GM12878 (cell line): Measurements from ENCODE around the gene TTLL13. TPM values are rescaled to one million over a fixed set of nuclear protein-coding genes. Genes with fewer than 3 reads are reported as not detected.

Source experiments
- ATF3 ChIP-seq: IDR thresholded peaks from 2 replicates; pipeline ENCODE4 v1.6.1; 2011; ENCODE audit warnings: low read depth, mild to moderate bottlenecking, low read length, moderate library complexity, borderline replicate concordance; ENCODE audit errors: extremely low read depth
- ATF7 ChIP-seq: fragments of 450-650 bp; IDR thresholded peaks from 2 replicates; pipeline ENCODE4 v1.6.1; 2016; ENCODE audit warnings: low read depth, mild to moderate bottlenecking
- BHLHE40 ChIP-seq, 2 experiments: fragments of 450-650 bp in 1 of 2; IDR thresholded peaks; 2 replicates each; pipeline ENCODE4 v1.6.1; 2011 to 2017; ENCODE audit warnings: low read depth in 2 of 2, borderline replicate concordance in 1 of 2, improper control_type of control experiment in 1 of 2, low read length in 1 of 2, mild to moderate bottlenecking in 1 of 2
- CBX3 ChIP-seq: fragments of 200-600 bp; sonication (generic); IDR thresholded peaks from 2 replicates; pipeline ENCODE4 v1.6.1; 2016; ENCODE audit warnings: low read depth, borderline replicate concordance
- CREB1 ChIP-seq: IDR thresholded peaks from 2 replicates; pipeline ENCODE4 v1.6.1; 2012; ENCODE audit warnings: low read depth, mild to moderate bottlenecking, inconsistent platforms
- E2F4 ChIP-seq: IDR thresholded peaks from 2 replicates; pipeline ENCODE4 v1.6.1; 2012; ENCODE audit warnings: low read depth, low read length, improper control_type of control experiment
- HDAC6 ChIP-seq: fragments of 200-600 bp; sonication (generic); IDR thresholded peaks from one replicate; pipeline ENCODE4 v1.8.0; 2017; ENCODE audit warnings: antibody characterized with exemption; ENCODE audit not compliant: unreplicated experiment
- HSF1 ChIP-seq: fragments of 150-350 bp; IDR thresholded peaks from 2 replicates; pipeline ENCODE4 v1.6.1; 2014; ENCODE audit warnings: mild to moderate bottlenecking, low read depth, low read length
- LARP7 ChIP-seq: fragments of 450-650 bp; IDR thresholded peaks from 2 replicates; pipeline ENCODE4 v1.6.1; 2017; ENCODE audit warnings: mild to moderate bottlenecking
- MEF2A ChIP-seq: IDR thresholded peaks from 2 replicates; pipeline ENCODE4 v1.6.1; 2011; ENCODE audit warnings: low read depth, mild to moderate bottlenecking, low read length, moderate library complexity; ENCODE audit not compliant: insufficient read depth
- NFXL1 ChIP-seq: fragments of 450-650 bp; IDR thresholded peaks from 2 replicates; pipeline ENCODE4 v1.6.1; 2017; ENCODE audit warnings: antibody characterized with exemption, mild to moderate bottlenecking, borderline replicate concordance
- NFYA ChIP-seq: IDR thresholded peaks from 2 replicates; pipeline ENCODE4 v1.6.1; 2011; ENCODE audit warnings: low read depth, mild to moderate bottlenecking, low read length, improper control_type of control experiment, borderline replicate concordance
- NR2C2 ChIP-seq: IDR thresholded peaks from 2 replicates; pipeline ENCODE4 v1.6.1; 2011; ENCODE audit warnings: borderline replicate concordance, low read depth; ENCODE audit not compliant: control insufficient read depth, insufficient read length
- NRF1 ChIP-seq: conservative IDR thresholded peaks from 2 replicates; pipeline ENCODE4 v1.6.1; 2011; ENCODE audit warnings: mild to moderate bottlenecking, low read depth, low read length, improper control_type of control experiment
- PRDM15 ChIP-seq: fragments of 450-650 bp; formaldehyde crosslinking; IDR thresholded peaks from 2 replicates; pipeline ENCODE4 v1.4.0; 2020; ENCODE audit warnings: mild to moderate bottlenecking, moderate library complexity
- SMAD1 ChIP-seq: fragments of 450-650 bp; IDR thresholded peaks from 2 replicates; pipeline ENCODE4 v1.6.1; 2018; ENCODE audit warnings: mild to moderate bottlenecking, low read depth; ENCODE audit not compliant: partially characterized antibody
- SPI1 ChIP-seq: IDR thresholded peaks from 2 replicates; pipeline ENCODE4 v1.6.1; 2011; ENCODE audit warnings: low read depth, mild to moderate bottlenecking, low read length, moderate library complexity, borderline replicate concordance; ENCODE audit not compliant: insufficient read depth
- SREBF2 ChIP-seq: IDR thresholded peaks from 2 replicates; pipeline ENCODE4 v1.6.1; 2012; ENCODE audit warnings: mild to moderate bottlenecking, low read length
- SRF ChIP-seq, 2 experiments: IDR thresholded peaks; 2 replicates each; pipeline ENCODE4 v1.6.1; 2011; ENCODE audit warnings: low read depth in 2 of 2, low read length in 2 of 2, mild to moderate bottlenecking in 1 of 2, moderate library complexity in 1 of 2
- TAF1 ChIP-seq: IDR thresholded peaks from 2 replicates; pipeline ENCODE4 v1.6.1; 2011; ENCODE audit warnings: mild to moderate bottlenecking, low read depth, low read length, borderline replicate concordance
- USF1 ChIP-seq: IDR thresholded peaks from 2 replicates; pipeline ENCODE4 v1.6.1; 2011; ENCODE audit warnings: borderline replicate concordance, low read depth, mild to moderate bottlenecking, moderate library complexity, mixed read lengths, low read length; ENCODE audit not compliant: insufficient read depth; ENCODE audit errors: extremely low read length
- ZNF207 ChIP-seq: fragments of 450-650 bp; IDR thresholded peaks from 2 replicates; pipeline ENCODE4 v1.6.1; 2014; ENCODE audit warnings: antibody characterized with exemption, mild to moderate bottlenecking, borderline replicate concordance
- ZNF217 ChIP-seq: fragments of 450-650 bp; IDR thresholded peaks from 2 replicates; pipeline ENCODE4 v1.6.1; 2017; ENCODE audit warnings: antibody characterized with exemption, mild to moderate bottlenecking
- ZNF274 ChIP-seq: IDR thresholded peaks from one replicate; pipeline ENCODE4 v1.8.0; 2011; ENCODE audit not compliant: insufficient read length, insufficient read depth
- polyA plus RNA-seq, 11 experiments: library from polyadenylated mRNA; depleted of rRNA in 4 of 11; unstranded in 6 of 11; stranded (reverse) in 5 of 11; fragments of >200 nt; fragmentation: Nextera tagmentation in 4 of 11; fragmentation: Illumina TruSeq in 1 of 11; extraction: Ambion mirVana in 4 of 11; extraction: Trizol in 1 of 11; gene quantifications; 1 replicate in 1 of 11; 2 replicates in 10 of 11; pipeline versions ENCODE4 v1.2.1 to v1.2.3, GENCODE V29; 2011 to 2016; ENCODE audit warnings: inconsistent platforms in 2 of 11, missing spikeins in 2 of 11, low read depth in 1 of 11
- total RNA-seq, 4 experiments: library from RNA; depleted of rRNA in 3 of 4; stranded (reverse); fragments of >200 nt in 3 of 4; fragmentation: Illumina TruSeq in 1 of 4; extraction: Trizol in 1 of 4; gene quantifications; 2 replicates each; pipeline versions ENCODE4 v1.2.1 to v1.2.3, GENCODE V29; 2013 to 2021

The TTLL13 gene
- total and polyA plus RNA-seq, 10 of the 15 experiments (the other 5 are each of a cell fraction or from before 2014, with no cell fraction given): 0.03 to 0.32 (median 0.13) TPM; not detected in 1

GRCh38 chr15:90209591-90209990 lies 39.8 kb upstream of the TTLL13 start (continued):
- TF ChIP-seq HSF1 (no peak), E2F4 (no peak), NR2C2 (no peak), ATF7 (0 out of 2 replicates have a peak, but pooled peaks have one; percentile 28), NFXL1 (no peak), TAF1 (no peak), USF1 (no peak), MEF2A (0 out of 2 replicates have a peak, but pooled peaks have one; percentile 9), SPI1 (0 out of 2 replicates have a peak, but pooled peaks have one; percentile 9), HDAC6 (no peak), ATF3 (no peak), NFYA (no peak), BHLHE40 (IDR thresholded peaks at IDR 0.05; ENCODE audit: borderline replicate concordance in 1 of 2, low read depth in 2 of 2, low read length in 1 of 2) (no peak), SMAD1 (peak; percentile 77), NRF1 (no peak), SRF (IDR thresholded peaks at IDR 0.05; ENCODE audit: low read depth in 2 of 2, low read length in 2 of 2) (no peak), ZNF217 (no peak), ZNF274 (no peak), PRDM15 (no peak), CBX3 (no peak), ZNF207 (no peak), SREBF2 (no peak), CREB1 (no peak), LARP7 (no peak)
